ENCODE measurements around the gene AKR1B1. TPM values are rescaled to one million over a fixed set of nuclear protein-coding genes. Genes with fewer than 3 reads are reported as not detected.

The AKR1B1 gene
- total RNA-seq, 1 experiment from 2014 or later: 166 TPM

- no peak overlapping the region for H3K4me3 Mint-ChIP-seq
- DNase-seq: peak; percentile 59
- no peak overlapping the region for H2BK20ac ChIP-seq (ENCODE audit: low read depth, low read length, poor library complexity, severe bottlenecking)
These were observed 38.3 kb downstream of the AKR1B1 start for GRCh38 chr7:134420424-134421125.

More at GRCh38 chr7:134420424-134421125, 38.3 kb downstream of the AKR1B1 start:
- no CpG with 5 or more reads among the region's 8 CpGs for WGBS (ENCODE audit: extremely low coverage, insufficient read length, low lambda C conversion rate)
- no peak overlapping the region for H3K9ac ChIP-seq (ENCODE audit: extremely low read depth, insufficient read length, low read length)
- H3K18ac ChIP-seq (ENCODE audit: insufficient read length, low read depth, low read length): no peak overlapping the region
- no peak overlapping the region for H4K8ac ChIP-seq (replicated peaks; ENCODE audit: insufficient read length, low read depth, low read length)
- H2AK5ac ChIP-seq (ENCODE audit: insufficient read length, low read length): no peak overlapping the region
- no peak overlapping the region for H3T11ph ChIP-seq (ENCODE audit: low read length)
- no peak overlapping the region for H3K27ac ChIP-seq (ENCODE audit: insufficient read length, low read depth, low read length)
- H3K23me2 ChIP-seq (ENCODE audit: insufficient read length, low read depth, low read length, poor library complexity, severe bottlenecking): no peaks in the 10 kb centered on the region
- H3K23ac ChIP-seq (ENCODE audit: insufficient read length, low read depth, low read length): no peak overlapping the region
- no peaks in the 10 kb centered on the region for H3K4me1 ChIP-seq (ENCODE audit: insufficient read depth, low read length)
- H4K20me1 ChIP-seq (ENCODE audit: control insufficient read depth, insufficient read depth, insufficient read length): no peaks in the 10 kb centered on the region
- Mint-ChIP-seq H3K36me3 (ENCODE audit: insufficient read depth in 1 of 3, low read depth in 3 of 3) (no peaks in the 10 kb centered on the region), H3K27me3 (ENCODE audit: low read depth) (peaks cover 5% of the 10 kb centered on the region), H3K27ac (no peak overlapping the region), H3K9me3 (no peaks in the 10 kb centered on the region), H3K4me1 (peaks cover 8 to 11% of the 10 kb centered on the region in 2 experiments; a peak in 3 of 4 replicates)
- H4K5ac ChIP-seq (ENCODE audit: insufficient read length, low read depth, low read length): no peak overlapping the region
- no peak overlapping the region for H2BK12ac ChIP-seq (ENCODE audit: insufficient read length, low read depth, low read length)
- no peak overlapping the region for H3K56ac ChIP-seq (ENCODE audit: insufficient read length, low read depth, low read length)
- H3K4ac ChIP-seq (ENCODE audit: low read depth, low read length): no peak overlapping the region
- no peaks in the 10 kb centered on the region for H3K9me3 ChIP-seq (ENCODE audit: control insufficient read depth, low read depth, low read length)
- no peak overlapping the region for H2BK120ac ChIP-seq (ENCODE audit: low read depth, low read length, poor library complexity, severe bottlenecking)
- no peak overlapping the region for H2BK5ac ChIP-seq (ENCODE audit: insufficient read length, low read length)
- H3K4me2 ChIP-seq (ENCODE audit: insufficient read depth, insufficient read length, low read length): no peak overlapping the region
- TF ChIP-seq, protein P1, sequence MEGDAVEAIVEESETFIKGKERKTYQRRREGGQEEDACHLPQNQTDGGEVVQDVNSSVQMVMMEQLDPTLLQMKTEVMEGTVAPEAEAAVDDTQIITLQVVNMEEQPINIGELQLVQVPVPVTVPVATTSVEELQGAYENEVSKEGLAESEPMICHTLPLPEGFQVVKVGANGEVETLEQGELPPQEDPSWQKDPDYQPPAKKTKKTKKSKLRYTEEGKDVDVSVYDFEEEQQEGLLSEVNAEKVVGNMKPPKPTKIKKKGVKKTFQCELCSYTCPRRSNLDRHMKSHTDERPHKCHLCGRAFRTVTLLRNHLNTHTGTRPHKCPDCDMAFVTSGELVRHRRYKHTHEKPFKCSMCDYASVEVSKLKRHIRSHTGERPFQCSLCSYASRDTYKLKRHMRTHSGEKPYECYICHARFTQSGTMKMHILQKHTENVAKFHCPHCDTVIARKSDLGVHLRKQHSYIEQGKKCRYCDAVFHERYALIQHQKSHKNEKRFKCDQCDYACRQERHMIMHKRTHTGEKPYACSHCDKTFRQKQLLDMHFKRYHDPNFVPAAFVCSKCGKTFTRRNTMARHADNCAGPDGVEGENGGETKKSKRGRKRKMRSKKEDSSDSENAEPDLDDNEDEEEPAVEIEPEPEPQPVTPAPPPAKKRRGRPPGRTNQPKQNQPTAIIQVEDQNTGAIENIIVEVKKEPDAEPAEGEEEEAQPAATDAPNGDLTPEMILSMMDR (conservative IDR thresholded peaks at IDR 0.05): peak; percentile 83
- no peak overlapping the region for H2BK15ac ChIP-seq (ENCODE audit: low read depth, low read length)
- no peak overlapping the region for H3K14ac ChIP-seq (ENCODE audit: insufficient read depth, low read length)
- H2AFZ ChIP-seq (ENCODE audit: low read length): no peak overlapping the region
- no peaks in the 10 kb centered on the region for H3K79me1 ChIP-seq (ENCODE audit: insufficient read depth, low read depth, low read length, poor library complexity, severe bottlenecking)
- no peak overlapping the region for H4K91ac ChIP-seq (ENCODE audit: insufficient read length, low read depth, low read length)
- H3K27me3 ChIP-seq (ENCODE audit: insufficient read depth, low read length): no peaks in the 10 kb centered on the region
- no peaks in the 10 kb centered on the region for H3K79me2 ChIP-seq (ENCODE audit: insufficient read depth, low read length)

All from H9 (cell line).